Transverse colon (tissue), 4 donors: ENCODE data around the gene ZNF883.

ENCODE experiments used
- CTCF ChIP-seq, 5 experiments: fragments of 200-600 bp in 3 of 5; fragments of 450-650 bp in 2 of 5; sonication (generic) in 3 of 5; IDR thresholded peaks; 1 replicate in 2 of 5; 2 replicates in 3 of 5; pipeline ENCODE4 v1.5.1; 2016 to 2017; ENCODE audit warnings: antibody characterized with exemption in 5 of 5, inconsistent platforms in 3 of 5, mild to moderate bottlenecking in 2 of 5, moderate library complexity in 1 of 5
- POLR2A ChIP-seq: fragments of 450-650 bp; IDR thresholded peaks from one replicate; pipeline ENCODE4 v1.6.1; 2016; ENCODE audit warnings: antibody characterized with exemption, mild to moderate bottlenecking, moderate library complexity
- POLR2AphosphoS5 ChIP-seq, 3 donors: sonication (generic); formaldehyde crosslinking; IDR thresholded peaks; one replicate each; pipeline ENCODE4 v1.6.1; 2016; ENCODE audit warnings: antibody characterized with exemption in 3 of 3

- no peak for TF ChIP-seq POLR2AphosphoS5 (IDR thresholded peaks at IDR 0.05)
- TF ChIP-seq CTCF (IDR thresholded peaks at IDR 0.05), result no peak
- no peak for TF ChIP-seq POLR2A
Observed at GRCh38 chr9:112939418-112939817, 72.6 kb downstream of the ZNF883 start.
